ENCODE results near the gene TXNRD1.

The TXNRD1 gene

DNA sequence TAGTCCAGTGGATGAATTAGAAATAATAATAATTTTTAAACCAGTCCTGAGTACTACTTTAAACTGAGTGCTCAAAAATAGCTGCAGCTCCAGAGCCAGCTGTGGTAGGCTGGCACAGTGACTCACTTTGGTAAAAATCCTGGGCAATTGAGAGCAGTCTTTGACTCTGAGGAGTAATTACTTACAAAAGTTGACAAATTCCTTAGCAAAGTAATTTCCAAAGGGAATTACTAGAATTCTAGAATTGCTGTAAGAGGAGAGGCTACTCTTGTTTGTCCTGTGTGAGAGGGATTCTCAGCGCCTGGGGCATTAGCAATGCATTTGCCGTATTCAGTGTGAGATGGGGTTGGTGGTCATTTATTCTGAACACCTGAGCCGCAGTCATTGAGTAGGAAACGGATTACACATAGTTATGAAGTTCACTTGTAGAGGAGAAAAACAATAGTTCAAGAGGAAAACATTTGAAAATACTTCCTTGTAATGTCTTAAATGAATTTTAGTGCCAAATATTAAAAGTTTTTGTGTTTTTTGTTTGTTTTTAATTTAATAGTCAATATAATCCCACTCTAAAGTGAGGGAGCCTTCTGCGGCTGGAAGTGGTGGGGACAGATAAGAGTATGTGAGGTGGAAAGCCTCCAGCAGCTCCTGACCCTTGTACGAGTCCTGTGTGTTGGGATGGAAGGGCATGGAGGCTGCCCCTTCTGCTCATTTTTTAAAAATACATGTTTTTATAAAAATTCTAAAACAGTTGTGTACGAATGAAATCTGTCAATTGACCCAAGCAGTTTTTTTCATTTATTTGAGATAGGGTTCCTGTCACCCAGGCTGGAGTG lies 129.9 kb downstream of the TXNRD1 start:
- no CpG with 5 or more reads among the region's 7 CpGs for WGBS (ENCODE audit: extremely low coverage, insufficient coverage, low lambda C conversion rate)
- peaks cover 2% of the 10 kb centered on the region for H3K79me1 ChIP-seq (ENCODE audit: low read length)
- no peak overlapping the region for H3K9ac ChIP-seq (ENCODE audit: low read length)
- H3K4me2 ChIP-seq (ENCODE audit: low read length): no peak overlapping the region
- H2BK5ac ChIP-seq (ENCODE audit: low read length): no peak overlapping the region
- H3K4ac ChIP-seq (ENCODE audit: low read depth, low read length): no peak overlapping the region
- no peak overlapping the region for H4K5ac ChIP-seq (ENCODE audit: low read length)
- no peak overlapping the region for H2BK120ac ChIP-seq (ENCODE audit: low read depth, low read length)
- no peaks in the 10 kb centered on the region for H3K4me1 ChIP-seq (ENCODE audit: control insufficient read depth, low read depth, low read length)
- H2AK5ac ChIP-seq (ENCODE audit: low read length): no peak overlapping the region
- H3K36me3 ChIP-seq (ENCODE audit: control insufficient read depth, insufficient read depth, low read length): peaks cover 9% of the 10 kb centered on the region
- no peak overlapping the region for H3K56ac ChIP-seq (ENCODE audit: low read length)
- no peak overlapping the region for H2BK15ac ChIP-seq (replicated peaks; ENCODE audit: low read depth)
- no peaks in the 10 kb centered on the region for H3K27me3 ChIP-seq (ENCODE audit: insufficient read depth, low read length, poor library complexity)
- no peak overlapping the region for H3K4me3 ChIP-seq (ENCODE audit: low read length)
- H3K79me2 ChIP-seq (ENCODE audit: control insufficient read depth, insufficient read depth, low read length): no peaks in the 10 kb centered on the region
- H3K18ac ChIP-seq (ENCODE audit: low read length): no peak overlapping the region
- no peak overlapping the region for H4K8ac ChIP-seq (ENCODE audit: low read depth, low read length)
- H3K23ac ChIP-seq (ENCODE audit: low read length): no peak overlapping the region
- no peak overlapping the region for H3K27ac ChIP-seq (ENCODE audit: low read depth, low read length)
- peak; percentile 46 for DNase-seq

DNA sequence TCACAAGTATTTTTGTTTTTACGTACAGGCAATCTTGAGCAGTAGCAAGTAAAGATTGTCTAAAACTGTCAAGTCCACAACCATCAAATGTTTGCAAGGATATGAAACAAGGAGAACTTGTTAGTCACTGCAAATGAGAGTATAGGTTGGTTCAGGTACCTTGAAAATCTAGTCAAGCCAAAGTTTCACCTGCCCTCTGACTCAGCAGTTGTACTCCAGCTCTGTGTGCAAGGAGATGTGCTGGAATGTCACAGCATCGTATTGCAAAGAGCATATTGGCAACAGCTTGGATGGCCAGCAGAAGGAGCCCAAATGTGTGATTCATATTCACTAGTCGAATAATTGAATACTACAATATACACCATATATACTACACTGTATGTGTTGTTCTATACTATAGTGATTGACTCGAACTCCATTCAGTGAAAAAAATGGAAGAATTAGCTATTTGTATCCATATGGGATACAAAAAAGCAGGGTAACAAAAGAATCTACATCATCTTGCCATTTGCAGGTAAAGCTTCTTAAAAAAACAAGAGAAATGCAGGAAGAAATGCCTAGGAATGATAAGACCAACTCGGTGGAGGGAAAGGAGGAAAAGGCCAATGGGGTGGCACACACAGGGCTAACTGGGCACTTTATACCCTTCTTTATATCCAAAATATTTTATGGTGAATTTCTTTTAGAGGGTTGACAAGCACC lies 131.9 kb downstream of the TXNRD1 start:
- Histone ChIP-seq H3K4me2 (ENCODE audit: low read length) (no peak overlapping the region), H3K9ac (ENCODE audit: low read length) (no peak overlapping the region), H3K4me3 (ENCODE audit: low read length) (no peak overlapping the region), H2BK15ac (replicated peaks; ENCODE audit: low read depth) (no peak overlapping the region), H4K8ac (ENCODE audit: low read depth, low read length) (no peak overlapping the region), H4K5ac (ENCODE audit: low read length) (no peak overlapping the region), H3K79me1 (ENCODE audit: low read length) (no peaks in the 10 kb centered on the region), H3K79me2 (ENCODE audit: control insufficient read depth, insufficient read depth, low read length) (no peaks in the 10 kb centered on the region), H2BK120ac (ENCODE audit: low read depth, low read length) (no peak overlapping the region), H3K4me1 (ENCODE audit: control insufficient read depth, low read depth, low read length) (no peaks in the 10 kb centered on the region), H2AK5ac (ENCODE audit: low read length) (no peak overlapping the region), H3K27me3 (ENCODE audit: insufficient read depth, low read length, poor library complexity) (no peaks in the 10 kb centered on the region), H3K18ac (ENCODE audit: low read length) (no peak overlapping the region), H3K27ac (ENCODE audit: low read depth, low read length) (no peak overlapping the region), H3K4ac (ENCODE audit: low read depth, low read length) (no peak overlapping the region), H2BK5ac (ENCODE audit: low read length) (no peak overlapping the region), H3K36me3 (ENCODE audit: control insufficient read depth, insufficient read depth, low read length) (peaks cover 5% of the 10 kb centered on the region), H3K56ac (ENCODE audit: low read length) (no peak overlapping the region), H3K23ac (ENCODE audit: low read length) (no peak overlapping the region)
- DNase-seq: no peak
- WGBS (ENCODE audit: extremely low coverage, insufficient coverage, low lambda C conversion rate): no CpG with 5 or more reads among the region's 5 CpGs

DNA sequence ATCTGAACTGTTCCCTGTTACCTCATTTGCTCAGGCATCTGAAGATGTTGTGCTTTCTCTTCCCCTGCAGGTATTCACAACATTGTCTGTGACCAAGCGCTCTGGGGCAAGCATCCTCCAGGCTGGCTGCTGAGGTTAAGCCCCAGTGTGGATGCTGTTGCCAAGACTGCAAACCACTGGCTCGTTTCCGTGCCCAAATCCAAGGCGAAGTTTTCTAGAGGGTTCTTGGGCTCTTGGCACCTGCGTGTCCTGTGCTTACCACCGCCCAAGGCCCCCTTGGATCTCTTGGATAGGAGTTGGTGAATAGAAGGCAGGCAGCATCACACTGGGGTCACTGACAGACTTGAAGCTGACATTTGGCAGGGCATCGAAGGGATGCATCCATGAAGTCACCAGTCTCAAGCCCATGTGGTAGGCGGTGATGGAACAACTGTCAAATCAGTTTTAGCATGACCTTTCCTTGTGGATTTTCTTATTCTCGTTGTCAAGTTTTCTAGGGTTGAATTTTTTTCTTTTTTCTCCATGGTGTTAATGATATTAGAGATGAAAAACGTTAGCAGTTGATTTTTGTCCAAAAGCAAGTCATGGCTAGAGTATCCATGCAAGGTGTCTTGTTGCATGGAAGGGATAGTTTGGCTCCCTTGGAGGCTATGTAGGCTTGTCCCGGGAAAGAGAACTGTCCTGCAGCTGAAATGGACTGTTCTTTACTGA lies 132.9 kb downstream of the TXNRD1 start:
- H2BK120ac ChIP-seq (ENCODE audit: low read depth, low read length): no peak overlapping the region
- no peak overlapping the region for H2BK5ac ChIP-seq (ENCODE audit: low read length)
- no peaks in the 10 kb centered on the region for H3K79me1 ChIP-seq (ENCODE audit: low read length)
- H2AK5ac ChIP-seq (ENCODE audit: low read length): no peak overlapping the region
- H3K18ac ChIP-seq (ENCODE audit: low read length): no peak overlapping the region
- no peak overlapping the region for H3K23ac ChIP-seq (ENCODE audit: low read length)
- peaks cover 5% of the 10 kb centered on the region for H3K36me3 ChIP-seq (ENCODE audit: control insufficient read depth, insufficient read depth, low read length)
- H3K4me1 ChIP-seq (ENCODE audit: control insufficient read depth, low read depth, low read length): no peaks in the 10 kb centered on the region
- H4K8ac ChIP-seq (ENCODE audit: low read depth, low read length): no peak overlapping the region
- no CpG with 5 or more reads among the region's 11 CpGs for WGBS (ENCODE audit: extremely low coverage, insufficient coverage, low lambda C conversion rate)
- no peak overlapping the region for H3K27ac ChIP-seq (ENCODE audit: low read depth, low read length)
- H3K4me3 ChIP-seq (ENCODE audit: low read length): no peak overlapping the region
- H3K79me2 ChIP-seq (ENCODE audit: control insufficient read depth, insufficient read depth, low read length): no peaks in the 10 kb centered on the region
- H3K27me3 ChIP-seq (ENCODE audit: insufficient read depth, low read length, poor library complexity): no peaks in the 10 kb centered on the region
- H3K4ac ChIP-seq (ENCODE audit: low read depth, low read length): no peak overlapping the region
- no peak overlapping the region for H3K4me2 ChIP-seq (ENCODE audit: low read length)
- H3K9ac ChIP-seq (ENCODE audit: low read length): no peak overlapping the region
- H3K56ac ChIP-seq (ENCODE audit: low read length): no peak overlapping the region
- no peak for DNase-seq
- no peak overlapping the region for H2BK15ac ChIP-seq (replicated peaks; ENCODE audit: low read depth)
- no peak overlapping the region for H4K5ac ChIP-seq (ENCODE audit: low read length)

DNA sequence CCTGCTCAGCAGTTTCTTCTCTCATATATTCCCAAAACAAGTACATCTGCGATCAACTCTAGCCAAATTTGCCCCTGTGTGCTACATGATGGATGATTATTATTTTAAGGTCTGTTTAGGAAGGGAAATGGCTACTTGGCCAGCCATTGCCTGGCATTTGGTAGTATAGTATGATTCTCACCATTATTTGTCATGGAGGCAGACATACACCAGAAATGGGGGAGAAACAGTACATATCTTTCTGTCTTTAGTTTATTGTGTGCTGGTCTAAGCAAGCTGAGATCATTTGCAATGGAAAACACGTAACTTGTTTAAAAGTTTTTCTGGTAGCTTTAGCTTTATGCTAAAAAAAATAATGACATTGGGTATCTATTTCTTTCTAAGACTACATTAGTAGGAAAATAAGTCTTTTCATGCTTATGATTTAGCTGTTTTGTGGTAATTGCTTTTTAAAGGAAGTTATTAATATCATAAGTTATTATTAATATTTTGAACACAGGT lies 133.5 kb downstream of the TXNRD1 start:
- no peak overlapping the region for H3K18ac ChIP-seq (ENCODE audit: low read length)
- H2AK5ac ChIP-seq (ENCODE audit: low read length): no peak overlapping the region
- no peaks in the 10 kb centered on the region for H3K79me2 ChIP-seq (ENCODE audit: control insufficient read depth, insufficient read depth, low read length)
- H2BK120ac ChIP-seq (ENCODE audit: low read depth, low read length): no peak overlapping the region
- H3K9ac ChIP-seq (ENCODE audit: low read length): no peak overlapping the region
- H3K4ac ChIP-seq (ENCODE audit: low read depth, low read length): no peak overlapping the region
- H4K8ac ChIP-seq (ENCODE audit: low read depth, low read length): no peak overlapping the region
- H3K4me3 ChIP-seq (ENCODE audit: low read length): no peak overlapping the region
- H4K5ac ChIP-seq (ENCODE audit: low read length): no peak overlapping the region
- H3K23ac ChIP-seq (ENCODE audit: low read length): no peak overlapping the region
- no peaks in the 10 kb centered on the region for H3K4me1 ChIP-seq (ENCODE audit: control insufficient read depth, low read depth, low read length)
- no CpG with 5 or more reads among the region's 2 CpGs for WGBS (ENCODE audit: extremely low coverage, insufficient coverage, low lambda C conversion rate)
- H3K27ac ChIP-seq (ENCODE audit: low read depth, low read length): no peak overlapping the region
- peaks cover 5% of the 10 kb centered on the region for H3K36me3 ChIP-seq (ENCODE audit: control insufficient read depth, insufficient read depth, low read length)
- no peaks in the 10 kb centered on the region for H3K27me3 ChIP-seq (ENCODE audit: insufficient read depth, low read length, poor library complexity)
- no peak for DNase-seq
- H3K79me1 ChIP-seq (ENCODE audit: low read length): no peaks in the 10 kb centered on the region
- no peak overlapping the region for H3K56ac ChIP-seq (ENCODE audit: low read length)
- H2BK15ac ChIP-seq (replicated peaks; ENCODE audit: low read depth): no peak overlapping the region
- H3K4me2 ChIP-seq (ENCODE audit: low read length): no peak overlapping the region
- no peak overlapping the region for H2BK5ac ChIP-seq (ENCODE audit: low read length)

DNA sequence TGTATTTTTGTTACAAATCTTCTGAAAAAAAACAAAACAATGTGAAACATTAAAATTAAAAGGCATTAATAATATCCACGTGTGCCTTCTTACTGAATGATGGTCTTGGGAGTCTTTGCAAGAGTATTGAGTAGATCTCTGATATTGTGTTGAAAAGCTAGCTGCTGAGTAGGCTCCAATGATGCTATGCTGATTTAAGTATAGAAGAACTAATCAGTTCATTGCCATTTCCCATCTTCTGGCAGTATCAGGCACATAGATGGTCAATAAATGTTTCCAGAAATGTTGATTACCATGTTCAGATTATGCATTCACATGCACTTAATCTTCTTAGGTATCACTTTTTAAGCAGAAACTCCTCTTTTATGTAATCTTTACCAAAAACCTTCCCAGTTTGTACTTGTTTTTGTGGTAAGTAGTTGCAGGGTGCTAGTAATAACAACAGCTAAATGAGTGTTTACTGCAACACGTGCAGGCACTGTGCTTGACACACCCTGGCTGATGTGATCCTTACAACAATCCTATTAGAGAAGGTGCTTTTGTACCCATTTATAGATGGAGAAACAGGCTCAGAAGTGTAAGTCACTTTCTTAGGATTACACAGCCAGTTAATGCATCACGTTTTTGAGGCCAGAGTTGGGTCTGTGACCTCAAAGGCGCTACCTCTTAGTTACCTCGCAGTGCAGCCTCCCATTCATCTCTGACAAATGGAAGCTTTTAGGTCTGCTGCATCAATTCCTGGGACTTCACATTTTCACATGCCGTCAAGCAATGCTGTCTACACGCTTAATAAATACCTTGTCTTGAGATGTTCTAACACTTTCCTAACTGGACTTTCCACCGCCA lies 134.9 kb downstream of the TXNRD1 start:
- Histone ChIP-seq H4K5ac (ENCODE audit: low read length) (no peak overlapping the region), H3K9ac (ENCODE audit: low read length) (no peak overlapping the region), H3K27ac (ENCODE audit: low read depth, low read length) (no peak overlapping the region), H3K79me2 (ENCODE audit: control insufficient read depth, insufficient read depth, low read length) (no peaks in the 10 kb centered on the region), H3K4ac (ENCODE audit: low read depth, low read length) (no peak overlapping the region), H3K27me3 (ENCODE audit: insufficient read depth, low read length, poor library complexity) (no peaks in the 10 kb centered on the region), H2BK15ac (replicated peaks; ENCODE audit: low read depth) (no peak overlapping the region), H3K4me3 (ENCODE audit: low read length) (no peak overlapping the region), H3K23ac (ENCODE audit: low read length) (no peak overlapping the region), H3K18ac (ENCODE audit: low read length) (no peak overlapping the region), H3K56ac (ENCODE audit: low read length) (no peak overlapping the region), H3K4me1 (ENCODE audit: control insufficient read depth, low read depth, low read length) (no peaks in the 10 kb centered on the region), H3K4me2 (ENCODE audit: low read length) (no peak overlapping the region), H2BK120ac (ENCODE audit: low read depth, low read length) (no peak overlapping the region), H3K36me3 (ENCODE audit: control insufficient read depth, insufficient read depth, low read length) (peaks cover 5% of the 10 kb centered on the region), H4K8ac (ENCODE audit: low read depth, low read length) (no peak overlapping the region), H3K79me1 (ENCODE audit: low read length) (no peaks in the 10 kb centered on the region), H2AK5ac (ENCODE audit: low read length) (no peak overlapping the region), H2BK5ac (ENCODE audit: low read length) (no peak overlapping the region)
- DNase-seq: no peak
- no CpG with 5 or more reads among the region's 8 CpGs for WGBS (ENCODE audit: extremely low coverage, insufficient coverage, low lambda C conversion rate)
